Measurements from ENCODE around the gene TMEM235.

GRCh38 chr17:78226055-78226758 lies 5.2 kb upstream of the TMEM235 start:
- TF ChIP-seq ZBTB17 (tag by site-specific recombination; IDR thresholded peaks at IDR 0.05) (no peak), PATZ1 (tag by site-specific recombination; IDR thresholded peaks at IDR 0.05) (no peak), ZNF843 (tag by site-specific recombination; IDR thresholded peaks at IDR 0.05) (no peak), CTCF (tag by site-specific recombination; IDR thresholded peaks at IDR 0.05) (no peak), ZBTB26 (tag by site-specific recombination; optimal IDR thresholded peaks at IDR 0.05) (no peak), ZNF211 (tag by site-specific recombination; IDR thresholded peaks at IDR 0.05; ENCODE audit: low read depth) (no peak), ZNF146 (tag by site-specific recombination; IDR thresholded peaks at IDR 0.05) (no peak), ZNF549 (tag by site-specific recombination; IDR thresholded peaks at IDR 0.05) (no peak), ZNF510 (tag by site-specific recombination; IDR thresholded peaks at IDR 0.05; ENCODE audit: insufficient replicate concordance) (no peak), ZNF785 (tag by site-specific recombination; IDR thresholded peaks at IDR 0.05) (no peak), ZNF792 (tag by site-specific recombination; IDR thresholded peaks at IDR 0.05) (no peak), ZNF239 (tag by site-specific recombination; IDR thresholded peaks at IDR 0.05) (no peak), ZNF394 (tag by site-specific recombination; IDR thresholded peaks at IDR 0.05; ENCODE audit: borderline replicate concordance) (no peak)

Measured in HEK293 (cell line).